GM23338 (cell line): Measurements from ENCODE around the gene HS1BP3.

Experiments used
- CREB1 ChIP-seq: fragments of 250-450 bp; sonication (Bioruptor Pico); IDR thresholded peaks from 2 replicates; pipeline ENCODE4 v1.5.0; 2020; ENCODE audit warnings: low read depth, mild to moderate bottlenecking, moderate library complexity
- EZH2 ChIP-seq: fragments of 200-600 bp; sonication (generic); IDR thresholded peaks from one replicate; pipeline ENCODE4 v1.8.0; 2017; ENCODE audit warnings: antibody characterized with exemption, mild to moderate bottlenecking, low read depth; ENCODE audit not compliant: unreplicated experiment
- EZH2phosphoT487 ChIP-seq: fragments of 200-600 bp; sonication (generic); IDR thresholded peaks from one replicate; pipeline ENCODE4 v1.8.1; 2018; ENCODE audit warnings: antibody characterized with exemption; ENCODE audit not compliant: unreplicated experiment
- POLR2AphosphoS5 ChIP-seq: IDR thresholded peaks from 2 replicates; pipeline ENCODE4 v1.6.1; 2016; ENCODE audit warnings: antibody characterized with exemption, low read depth
- ZNF331 ChIP-seq: fragments of 250-450 bp; sonication (Bioruptor Pico); IDR thresholded peaks from 2 replicates; pipeline ENCODE4 v1.5.0; 2020; ENCODE audit warnings: low read depth, mild to moderate bottlenecking, moderate library complexity
- TF ChIP-seq, protein P1 (sequence below), 2 experiments: fragments of 200-600 bp in 1 of 2; sonication (generic) in 1 of 2; conservative IDR thresholded peaks; 2 replicates each; pipeline versions ENCODE4 v1.5.1 to v1.6.1; 2016 to 2017; ENCODE audit warnings: antibody characterized with exemption in 2 of 2, low read depth in 2 of 2, mild to moderate bottlenecking in 2 of 2, moderate library complexity in 1 of 2
- TF ChIP-seq, protein P2 (sequence below): IDR thresholded peaks from one replicate; pipeline ENCODE4 v1.6.1; 2018; ENCODE audit warnings: antibody characterized with exemption; ENCODE audit not compliant: unreplicated experiment

DNA sequence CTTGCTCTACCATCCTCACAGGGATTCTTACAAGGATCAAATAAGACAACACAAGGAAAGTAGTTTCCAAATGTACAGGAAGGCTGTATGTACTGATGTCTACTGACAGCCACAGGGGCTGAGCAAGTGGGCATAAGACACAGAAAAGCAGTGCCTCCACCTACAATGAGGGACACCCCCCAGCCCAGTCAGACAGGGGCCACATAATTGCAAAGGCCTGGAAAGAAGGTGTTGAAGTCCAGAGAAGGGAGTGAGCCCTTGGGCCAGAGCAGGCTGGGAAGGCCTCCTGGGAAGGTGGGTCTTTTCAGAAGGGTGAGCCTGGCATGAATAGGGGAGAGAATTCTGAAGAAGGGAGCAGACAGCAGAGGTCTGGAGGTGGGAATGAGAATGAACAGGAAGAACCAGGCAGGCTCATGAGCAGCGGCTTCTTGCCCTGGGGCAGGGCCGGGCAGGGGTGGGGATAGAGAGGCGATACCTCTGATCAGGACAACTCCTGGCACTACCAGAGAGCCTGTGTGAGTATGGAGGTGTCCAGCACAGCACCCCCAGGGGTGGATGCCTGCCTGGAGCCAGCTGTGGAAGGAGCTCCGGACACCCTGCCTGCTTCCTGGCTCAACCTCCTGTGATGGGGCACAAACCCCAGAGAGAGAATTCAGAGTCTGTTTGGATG is 30.1 kb downstream of the HS1BP3 start:
- TF ChIP-seq, protein P1, sequence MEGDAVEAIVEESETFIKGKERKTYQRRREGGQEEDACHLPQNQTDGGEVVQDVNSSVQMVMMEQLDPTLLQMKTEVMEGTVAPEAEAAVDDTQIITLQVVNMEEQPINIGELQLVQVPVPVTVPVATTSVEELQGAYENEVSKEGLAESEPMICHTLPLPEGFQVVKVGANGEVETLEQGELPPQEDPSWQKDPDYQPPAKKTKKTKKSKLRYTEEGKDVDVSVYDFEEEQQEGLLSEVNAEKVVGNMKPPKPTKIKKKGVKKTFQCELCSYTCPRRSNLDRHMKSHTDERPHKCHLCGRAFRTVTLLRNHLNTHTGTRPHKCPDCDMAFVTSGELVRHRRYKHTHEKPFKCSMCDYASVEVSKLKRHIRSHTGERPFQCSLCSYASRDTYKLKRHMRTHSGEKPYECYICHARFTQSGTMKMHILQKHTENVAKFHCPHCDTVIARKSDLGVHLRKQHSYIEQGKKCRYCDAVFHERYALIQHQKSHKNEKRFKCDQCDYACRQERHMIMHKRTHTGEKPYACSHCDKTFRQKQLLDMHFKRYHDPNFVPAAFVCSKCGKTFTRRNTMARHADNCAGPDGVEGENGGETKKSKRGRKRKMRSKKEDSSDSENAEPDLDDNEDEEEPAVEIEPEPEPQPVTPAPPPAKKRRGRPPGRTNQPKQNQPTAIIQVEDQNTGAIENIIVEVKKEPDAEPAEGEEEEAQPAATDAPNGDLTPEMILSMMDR (conservative IDR thresholded peaks at IDR 0.05; ENCODE audit: low read depth in 2 of 2), result no peak
- no peak for TF ChIP-seq EZH2
- TF ChIP-seq, protein P2, sequence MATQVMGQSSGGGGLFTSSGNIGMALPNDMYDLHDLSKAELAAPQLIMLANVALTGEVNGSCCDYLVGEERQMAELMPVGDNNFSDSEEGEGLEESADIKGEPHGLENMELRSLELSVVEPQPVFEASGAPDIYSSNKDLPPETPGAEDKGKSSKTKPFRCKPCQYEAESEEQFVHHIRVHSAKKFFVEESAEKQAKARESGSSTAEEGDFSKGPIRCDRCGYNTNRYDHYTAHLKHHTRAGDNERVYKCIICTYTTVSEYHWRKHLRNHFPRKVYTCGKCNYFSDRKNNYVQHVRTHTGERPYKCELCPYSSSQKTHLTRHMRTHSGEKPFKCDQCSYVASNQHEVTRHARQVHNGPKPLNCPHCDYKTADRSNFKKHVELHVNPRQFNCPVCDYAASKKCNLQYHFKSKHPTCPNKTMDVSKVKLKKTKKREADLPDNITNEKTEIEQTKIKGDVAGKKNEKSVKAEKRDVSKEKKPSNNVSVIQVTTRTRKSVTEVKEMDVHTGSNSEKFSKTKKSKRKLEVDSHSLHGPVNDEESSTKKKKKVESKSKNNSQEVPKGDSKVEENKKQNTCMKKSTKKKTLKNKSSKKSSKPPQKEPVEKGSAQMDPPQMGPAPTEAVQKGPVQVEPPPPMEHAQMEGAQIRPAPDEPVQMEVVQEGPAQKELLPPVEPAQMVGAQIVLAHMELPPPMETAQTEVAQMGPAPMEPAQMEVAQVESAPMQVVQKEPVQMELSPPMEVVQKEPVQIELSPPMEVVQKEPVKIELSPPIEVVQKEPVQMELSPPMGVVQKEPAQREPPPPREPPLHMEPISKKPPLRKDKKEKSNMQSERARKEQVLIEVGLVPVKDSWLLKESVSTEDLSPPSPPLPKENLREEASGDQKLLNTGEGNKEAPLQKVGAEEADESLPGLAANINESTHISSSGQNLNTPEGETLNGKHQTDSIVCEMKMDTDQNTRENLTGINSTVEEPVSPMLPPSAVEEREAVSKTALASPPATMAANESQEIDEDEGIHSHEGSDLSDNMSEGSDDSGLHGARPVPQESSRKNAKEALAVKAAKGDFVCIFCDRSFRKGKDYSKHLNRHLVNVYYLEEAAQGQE, result no peak
- TF ChIP-seq EZH2phosphoT487, result no peak
- TF ChIP-seq ZNF331 (CRISPR knock-in tag), result no peak
- no peak for TF ChIP-seq POLR2AphosphoS5
- no peak for TF ChIP-seq CREB1 (CRISPR knock-in tag)
